ENCODE results near the gene ZNF768.
"Not testable (repeated sequence)": the region's sequence is repeated elsewhere in the genome, so short reads cannot be mapped to it uniquely, and the experiment has no call there.

Gene ZNF768

GRCh38 chr16:30528799-30529457 is 2.6 kb upstream of the ZNF768 start:
- Histone ChIP-seq H3K9me3 (replicated peaks; ENCODE audit: low read length) (no peaks in the 10 kb centered on the region), H3K4me2 (ENCODE audit: low read length) (no peak overlapping the region), H3K4me3 (ENCODE audit: low read length) (no peak overlapping the region), H3K27me3 (ENCODE audit: control insufficient read depth, insufficient read depth, low read length) (no peaks in the 10 kb centered on the region), H3K9ac (ENCODE audit: low read depth, low read length) (no peak overlapping the region), H3K4me1 (ENCODE audit: control insufficient read depth, insufficient read depth, low read length) (peaks cover 17% of the 10 kb centered on the region), H3K36me3 (ENCODE audit: insufficient read depth, low read length) (peaks cover 22% of the 10 kb centered on the region)

GRCh38 chr16:30527635-30528178 is 1.3 kb upstream of the ZNF768 start:
- H3K4me2 ChIP-seq (ENCODE audit: low read length): peak overlapping the region; percentile 70
- peaks cover 12% of the 10 kb centered on the region for H3K4me1 ChIP-seq (ENCODE audit: control insufficient read depth, insufficient read depth, low read length)
- H3K27me3 ChIP-seq (ENCODE audit: control insufficient read depth, insufficient read depth, low read length): no peaks in the 10 kb centered on the region
- H3K36me3 ChIP-seq (ENCODE audit: insufficient read depth, low read length): peaks cover 22% of the 10 kb centered on the region
- H3K9ac ChIP-seq (ENCODE audit: low read depth, low read length): peak overlapping the region; percentile 58
- H3K9me3 ChIP-seq (replicated peaks; ENCODE audit: low read length): no peaks in the 10 kb centered on the region
- peak overlapping the region; percentile 56 for H3K4me3 ChIP-seq (ENCODE audit: low read length)

- H3K9me3 ChIP-seq (replicated peaks; ENCODE audit: low read length): no peaks in the 10 kb centered on the region
- H3K27me3 ChIP-seq (ENCODE audit: control insufficient read depth, insufficient read depth, low read length): no peaks in the 10 kb centered on the region
These were observed 663 bp upstream of the ZNF768 start for GRCh38 chr16:30526823-30527634.

GRCh38 chr16:30525844-30526136 is 576 bp downstream of the ZNF768 start:
- no peaks in the 10 kb centered on the region for H3K27me3 ChIP-seq (ENCODE audit: control insufficient read depth, insufficient read depth, low read length)
- peak overlapping the region; percentile 99 for H3K9ac ChIP-seq (ENCODE audit: low read depth, low read length)
- peaks cover 12% of the 10 kb centered on the region for H3K4me1 ChIP-seq (ENCODE audit: control insufficient read depth, insufficient read depth, low read length)
- H3K4me3 ChIP-seq (ENCODE audit: low read length): peak overlapping the region; percentile 100
- peaks cover 15% of the 10 kb centered on the region for H3K36me3 ChIP-seq (ENCODE audit: insufficient read depth, low read length)
- H3K4me2 ChIP-seq (ENCODE audit: low read length): peak overlapping the region; percentile 100
- no peaks in the 10 kb centered on the region for H3K9me3 ChIP-seq (replicated peaks; ENCODE audit: low read length)

More at GRCh38 chr16:30526823-30527634, 663 bp upstream of the ZNF768 start:
- Histone ChIP-seq H3K4me3 (ENCODE audit: low read length) (peak overlapping the region; percentile 100), H3K4me1 (ENCODE audit: control insufficient read depth, insufficient read depth, low read length) (peaks cover 12% of the 10 kb centered on the region), H3K36me3 (ENCODE audit: insufficient read depth, low read length) (peaks cover 18% of the 10 kb centered on the region), H3K4me2 (ENCODE audit: low read length) (peak overlapping the region; percentile 100), H3K9ac (ENCODE audit: low read depth, low read length) (peak overlapping the region; percentile 99)

DNA sequence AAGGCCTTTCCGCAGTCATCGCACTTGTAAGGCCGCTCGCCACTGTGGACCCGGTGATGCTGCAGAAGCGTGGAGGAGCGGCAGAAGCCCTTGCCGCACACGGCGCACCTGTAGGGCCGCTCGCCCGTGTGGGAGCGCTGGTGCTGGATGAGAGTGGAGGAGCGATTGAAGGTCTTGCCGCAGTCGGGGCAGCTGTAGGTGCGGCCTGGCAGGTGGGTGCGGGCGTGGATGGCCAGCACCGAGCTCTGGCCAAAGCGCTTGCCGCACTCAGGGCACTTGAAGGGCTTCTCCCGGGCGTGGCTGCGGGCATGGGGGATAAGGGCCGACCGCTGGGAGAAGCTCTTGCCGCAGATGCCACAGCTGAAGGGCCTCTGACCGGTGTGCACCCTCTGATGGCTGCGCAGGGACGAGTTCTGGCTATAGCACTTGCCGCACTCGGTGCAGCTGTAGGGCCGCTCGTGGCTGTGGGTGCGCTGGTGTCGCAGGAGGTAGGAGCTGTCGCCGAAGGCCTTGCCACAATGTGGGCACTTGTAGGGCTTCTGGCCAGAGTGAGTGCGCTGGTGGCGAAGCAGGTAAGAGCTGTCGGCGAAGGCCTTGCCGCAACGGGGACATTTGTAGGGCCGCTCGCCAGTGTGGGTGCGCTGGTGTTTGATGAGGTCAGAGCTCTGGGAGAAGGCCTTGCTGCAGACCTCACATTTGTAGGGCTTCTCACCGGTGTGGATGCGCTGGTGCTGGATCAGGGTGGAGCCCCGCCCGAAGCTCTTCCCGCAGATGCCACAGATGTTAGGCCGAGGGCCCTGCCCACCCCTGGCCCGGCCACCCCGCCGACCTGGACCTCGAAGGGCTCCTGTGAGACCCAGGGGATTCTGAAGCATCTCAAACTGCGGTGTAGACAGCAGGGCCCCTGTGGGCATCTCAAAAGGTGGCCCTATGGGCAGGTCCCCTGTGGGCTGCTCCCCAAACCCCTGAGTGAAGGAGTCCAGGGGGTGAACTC is 1.5 kb downstream of the ZNF768 start:
- Histone ChIP-seq H3K9ac (ENCODE audit: low read depth, low read length) (no peak overlapping the region), H3K9me3 (replicated peaks; ENCODE audit: low read length) (no peaks in the 10 kb centered on the region), H3K27me3 (ENCODE audit: control insufficient read depth, insufficient read depth, low read length) (no peaks in the 10 kb centered on the region), H3K4me2 (ENCODE audit: low read length) (no peak overlapping the region), H3K4me1 (ENCODE audit: control insufficient read depth, insufficient read depth, low read length) (peaks cover 12% of the 10 kb centered on the region), H3K4me3 (ENCODE audit: low read length) (no peak overlapping the region), H3K36me3 (ENCODE audit: insufficient read depth, low read length) (peaks cover 13% of the 10 kb centered on the region)

DNA sequence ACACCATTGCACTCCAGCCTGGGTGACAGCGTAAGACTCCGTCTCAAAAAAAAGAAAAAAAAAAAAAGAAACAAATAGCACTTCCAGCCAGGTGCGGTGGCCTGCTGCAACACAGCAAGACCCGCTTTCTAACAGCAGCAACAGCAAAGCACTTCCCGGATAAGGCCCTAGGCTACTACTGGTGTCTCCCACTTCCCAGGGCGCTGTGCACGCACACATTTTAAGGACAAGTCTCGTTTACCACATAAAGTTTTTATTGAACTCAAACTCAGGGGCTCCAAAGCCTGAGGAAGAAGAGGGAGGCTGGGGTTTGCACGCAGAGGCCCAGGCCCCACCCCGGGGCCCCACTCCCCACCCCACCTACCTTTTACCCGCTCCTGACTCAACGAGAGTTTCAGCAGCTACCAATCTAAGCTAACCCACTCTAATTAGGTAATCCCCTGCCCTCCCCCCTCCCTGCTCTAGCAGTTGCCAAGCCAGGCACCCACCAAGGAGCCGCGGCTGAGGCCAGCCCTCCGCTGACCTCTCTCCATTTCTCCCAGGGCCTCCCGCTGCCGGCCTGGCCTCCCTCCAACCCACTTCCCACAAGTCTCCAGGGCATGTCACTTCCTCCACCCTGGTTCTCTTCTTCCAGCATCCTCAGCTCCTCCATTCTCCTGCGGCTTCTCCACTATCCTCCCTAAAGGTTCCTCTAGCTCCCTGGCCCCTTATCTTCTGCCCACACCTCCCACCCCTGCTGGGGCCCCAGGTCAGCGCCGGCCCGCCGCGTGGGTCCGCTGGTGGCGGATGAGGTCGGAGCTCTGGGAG is 2.4 kb downstream of the ZNF768 start:
- H3K27me3 ChIP-seq (ENCODE audit: control insufficient read depth, insufficient read depth, low read length): no peaks in the 10 kb centered on the region
- H3K4me1 ChIP-seq (ENCODE audit: control insufficient read depth, insufficient read depth, low read length): peaks cover 12% of the 10 kb centered on the region
- no peaks in the 10 kb centered on the region for H3K9me3 ChIP-seq (replicated peaks; ENCODE audit: low read length)
- no peak overlapping the region for H3K4me2 ChIP-seq (ENCODE audit: low read length)
- H3K4me3 ChIP-seq (ENCODE audit: low read length): no peak overlapping the region
- H3K9ac ChIP-seq (ENCODE audit: low read depth, low read length): no peak overlapping the region
- peaks cover 13% of the 10 kb centered on the region for H3K36me3 ChIP-seq (ENCODE audit: insufficient read depth, low read length)

DNA sequence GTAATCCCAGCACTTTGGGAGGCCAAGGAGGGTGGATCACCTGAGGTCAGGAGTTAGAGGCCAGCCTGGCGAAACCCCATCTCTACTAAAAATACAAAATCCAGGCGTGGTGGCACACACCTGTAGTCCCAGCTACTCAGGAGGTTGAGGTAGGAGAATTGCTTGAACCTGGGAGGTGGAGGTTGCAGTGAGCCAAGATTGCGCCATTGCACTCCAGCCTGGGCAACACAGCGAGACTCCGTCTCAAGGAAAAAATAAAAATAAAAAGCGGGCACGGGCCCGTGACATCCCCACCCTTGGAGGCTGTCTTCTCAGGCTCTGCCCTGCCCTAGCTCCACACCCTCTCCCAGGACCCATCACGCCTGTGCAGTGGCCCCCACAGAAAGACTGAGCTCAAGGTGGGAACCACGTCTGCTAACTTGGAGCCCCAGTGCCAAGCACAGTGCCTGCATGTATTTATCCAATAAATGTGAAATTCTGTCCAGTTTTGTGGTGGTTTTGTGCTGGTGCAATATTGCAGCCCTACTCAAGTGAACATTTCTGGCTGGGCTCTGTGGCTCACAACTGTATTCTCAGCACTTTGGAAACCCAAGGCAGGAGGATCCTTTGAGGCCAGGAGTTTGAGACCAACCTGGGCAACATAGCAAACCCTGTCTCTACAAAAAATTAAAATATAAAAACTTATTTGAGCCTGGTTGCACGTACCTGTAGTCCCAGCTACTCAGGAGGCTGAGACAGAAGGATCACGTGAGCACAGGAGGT is 3.5 kb downstream of the ZNF768 start:
- H3K4me3 ChIP-seq (ENCODE audit: low read length); H3K4me1 ChIP-seq (ENCODE audit: control insufficient read depth, insufficient read depth, low read length); H3K4me2 ChIP-seq (ENCODE audit: low read length); H3K27me3 ChIP-seq (ENCODE audit: control insufficient read depth, insufficient read depth, low read length); H3K9me3 ChIP-seq (replicated peaks; ENCODE audit: low read length); H3K9ac ChIP-seq (ENCODE audit: low read depth, low read length): not testable (repeated sequence)
- H3K36me3 ChIP-seq (ENCODE audit: insufficient read depth, low read length): peaks cover 13% of the 10 kb centered on the region

GRCh38 chr16:30521873-30522641 is 4.3 kb downstream of the ZNF768 start:
- Histone ChIP-seq H3K36me3 (ENCODE audit: insufficient read depth, low read length) (peaks cover 13% of the 10 kb centered on the region), H3K4me2 (ENCODE audit: low read length) (no peak overlapping the region), H3K4me1 (ENCODE audit: control insufficient read depth, insufficient read depth, low read length) (peaks cover 4% of the 10 kb centered on the region), H3K4me3 (ENCODE audit: low read length) (no peak overlapping the region), H3K9me3 (replicated peaks; ENCODE audit: low read length) (no peaks in the 10 kb centered on the region), H3K27me3 (ENCODE audit: control insufficient read depth, insufficient read depth, low read length) (peaks cover under 1% of the 10 kb centered on the region), H3K9ac (ENCODE audit: low read depth, low read length) (no peak overlapping the region)

GRCh38 chr16:30521476-30521872 is 4.9 kb downstream of the ZNF768 start:
- H3K27me3 ChIP-seq (ENCODE audit: control insufficient read depth, insufficient read depth, low read length): peaks cover 7% of the 10 kb centered on the region
- no peak overlapping the region for H3K9ac ChIP-seq (ENCODE audit: low read depth, low read length)

More at GRCh38 chr16:30521476-30521872, 4.9 kb downstream of the ZNF768 start:
- Histone ChIP-seq H3K9me3 (replicated peaks; ENCODE audit: low read length) (no peaks in the 10 kb centered on the region), H3K4me3 (ENCODE audit: low read length) (no peak overlapping the region), H3K36me3 (ENCODE audit: insufficient read depth, low read length) (peaks cover 13% of the 10 kb centered on the region), H3K4me1 (ENCODE audit: control insufficient read depth, insufficient read depth, low read length) (peaks cover 4% of the 10 kb centered on the region), H3K4me2 (ENCODE audit: low read length) (no peak overlapping the region)
